Measurements from ENCODE around the gene KLHL2. TPM values are rescaled to one million over a fixed set of nuclear protein-coding genes. Genes with fewer than 3 reads are reported as not detected.

The KLHL2 gene
- total RNA-seq, 4 donors from 2014 or later = 23.5 to 35.3 (median 27.2) TPM

DNA sequence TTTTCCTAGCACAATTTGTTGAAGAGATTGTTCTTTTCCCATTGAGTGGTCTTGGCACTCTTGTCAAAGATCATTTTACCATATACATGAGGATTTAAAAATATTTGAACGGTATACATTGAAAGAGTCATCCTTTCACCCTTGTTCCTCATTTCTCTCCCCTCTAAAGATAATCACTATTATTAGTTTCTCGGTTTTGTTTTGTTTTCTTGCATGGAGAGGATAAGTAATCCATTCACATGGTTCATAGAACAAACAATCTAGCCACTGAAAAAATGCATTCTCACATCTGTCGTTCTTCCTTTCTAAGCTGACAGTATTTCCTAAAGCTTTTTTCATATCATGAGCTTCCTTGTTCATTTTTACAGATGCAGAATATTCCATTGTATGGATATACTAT lies 80.9 kb downstream of the KLHL2 start:
- Histone ChIP-seq H3K27me3 (no peaks in the 10 kb centered on the region), H3K36me3 (peaks cover 0 to 9% (median 0%) of the 10 kb centered on the region in 4 donors), H3K9me3 (no peaks in the 10 kb centered on the region), H3K4me3 (no peak overlapping the region), H3K27ac (replicated peaks in 1 of 4) (no peak overlapping the region), H3K4me1 (peaks cover 0 to 11% (median 2%) of the 10 kb centered on the region in 4 donors)
- intact Hi-C loops (cut with DNase I) = no loop called here
- 70% methylated on average over 3 of the region's 3 CpGs for WGBS
- TF ChIP-seq, protein P1, sequence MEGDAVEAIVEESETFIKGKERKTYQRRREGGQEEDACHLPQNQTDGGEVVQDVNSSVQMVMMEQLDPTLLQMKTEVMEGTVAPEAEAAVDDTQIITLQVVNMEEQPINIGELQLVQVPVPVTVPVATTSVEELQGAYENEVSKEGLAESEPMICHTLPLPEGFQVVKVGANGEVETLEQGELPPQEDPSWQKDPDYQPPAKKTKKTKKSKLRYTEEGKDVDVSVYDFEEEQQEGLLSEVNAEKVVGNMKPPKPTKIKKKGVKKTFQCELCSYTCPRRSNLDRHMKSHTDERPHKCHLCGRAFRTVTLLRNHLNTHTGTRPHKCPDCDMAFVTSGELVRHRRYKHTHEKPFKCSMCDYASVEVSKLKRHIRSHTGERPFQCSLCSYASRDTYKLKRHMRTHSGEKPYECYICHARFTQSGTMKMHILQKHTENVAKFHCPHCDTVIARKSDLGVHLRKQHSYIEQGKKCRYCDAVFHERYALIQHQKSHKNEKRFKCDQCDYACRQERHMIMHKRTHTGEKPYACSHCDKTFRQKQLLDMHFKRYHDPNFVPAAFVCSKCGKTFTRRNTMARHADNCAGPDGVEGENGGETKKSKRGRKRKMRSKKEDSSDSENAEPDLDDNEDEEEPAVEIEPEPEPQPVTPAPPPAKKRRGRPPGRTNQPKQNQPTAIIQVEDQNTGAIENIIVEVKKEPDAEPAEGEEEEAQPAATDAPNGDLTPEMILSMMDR (IDR thresholded peaks at IDR 0.05) = no peak
- TF ChIP-seq POLR2A (IDR thresholded peaks at IDR 0.05; ENCODE audit: low read depth) = no peak
- no peak for TF ChIP-seq EP300 (IDR thresholded peaks at IDR 0.05)
- TF ChIP-seq POLR2AphosphoS5 (IDR thresholded peaks at IDR 0.05) = no peak
- no peak for DNase-seq (ENCODE audit: extremely low spot score)

GRCh38 chr4:165288639-165289422 lies 81.5 kb downstream of the KLHL2 start:
- Histone ChIP-seq H3K27me3 (no peaks in the 10 kb centered on the region), H3K36me3 (peaks cover 0 to 3% (median 0%) of the 10 kb centered on the region in 4 donors), H3K4me1 (peaks cover 0 to 11% (median 2%) of the 10 kb centered on the region in 4 donors), H3K4me3 (no peak overlapping the region), H3K9me3 (no peaks in the 10 kb centered on the region), H3K27ac (replicated peaks in 1 of 4) (no peak overlapping the region)
- DNase-seq (ENCODE audit: extremely low spot score) = no peak
- TF ChIP-seq POLR2AphosphoS5 (IDR thresholded peaks at IDR 0.05) (no peak), EP300 (IDR thresholded peaks at IDR 0.05) (no peak), POLR2A (IDR thresholded peaks at IDR 0.05; ENCODE audit: low read depth) (no peak)
- TF ChIP-seq, protein P1 (IDR thresholded peaks at IDR 0.05) = no peak
- intact Hi-C loops (cut with DNase I) = no loop called here

GRCh38 chr4:165289423-165289785 lies 82.0 kb downstream of the KLHL2 start:
- Histone ChIP-seq H3K9me3 (no peaks in the 10 kb centered on the region), H3K4me3 (no peak overlapping the region), H3K27ac (replicated peaks in 1 of 4) (no peak overlapping the region), H3K36me3 (no peaks in the 10 kb centered on the region), H3K27me3 (no peaks in the 10 kb centered on the region), H3K4me1 (peaks cover 0 to 12% (median 5%) of the 10 kb centered on the region in 4 donors)
- TF ChIP-seq POLR2AphosphoS5 (IDR thresholded peaks at IDR 0.05) (no peak), EP300 (IDR thresholded peaks at IDR 0.05) (no peak), POLR2A (IDR thresholded peaks at IDR 0.05; ENCODE audit: low read depth) (no peak)
- TF ChIP-seq, protein P1 (IDR thresholded peaks at IDR 0.05) = no peak
- DNase-seq (ENCODE audit: extremely low spot score) = no peak
- intact Hi-C loops (cut with DNase I) = no loop called here

GRCh38 chr4:165293061-165293460 lies 85.7 kb downstream of the KLHL2 start:
- TF ChIP-seq POLR2AphosphoS5 (IDR thresholded peaks at IDR 0.05) (no peak), POLR2A (IDR thresholded peaks at IDR 0.05; ENCODE audit: low read depth) (no peak), EP300 (IDR thresholded peaks at IDR 0.05) (no peak)
- TF ChIP-seq, protein P1 (IDR thresholded peaks at IDR 0.05) = no peak
- peaks cover 0 to 18% (median 7%) of the 10 kb centered on the region in 4 donors for H3K4me1 ChIP-seq
- no peaks in the 10 kb centered on the region for H3K27me3 ChIP-seq
- intact Hi-C loops (cut with DNase I) = no loop called here
- 98% methylated on average over 6 of the region's 6 CpGs for WGBS
- no peaks in the 10 kb centered on the region for H3K9me3 ChIP-seq
- H3K36me3 ChIP-seq = peaks cover 0 to 16% (median 10%) of the 10 kb centered on the region in 4 donors
- no peak for DNase-seq (ENCODE audit: extremely low spot score)
- no peak overlapping the region for H3K4me3 ChIP-seq
- no peak overlapping the region for H3K27ac ChIP-seq (replicated peaks in 1 of 4)
